HepG2 (cell line): ENCODE data around the gene OST4. TPM values are rescaled to one million over a fixed set of nuclear protein-coding genes. Genes with fewer than 3 reads are reported as not detected.

Experiments
- ATAC-seq: fragments of 200-7000 bp; cut with Tn5 transposase; 3 replicates; pipeline ENCODE4 v1.9.1; 2020; ENCODE audit warnings: mild to moderate bottlenecking, moderate library complexity
- BruUV-seq: library from RNA; stranded (reverse); fragments of 400-500 nt; replicated peaks from 2 replicates; lab custom pipeline; 2021; lab: Mats Ljungman, UMichigan
- CTCF ChIA-PET: fragments of 300-600 bp; formaldehyde crosslinking; extraction: SDS; loops from one replicate; lab custom pipeline; 2021; ENCODE audit warnings: low total read pairs, inconsistent platforms, low intra/inter-chr PET ratio; lab: Yijun Ruan, JAX
- POLR2A ChIA-PET: fragments of 350-600 bp; sonication (Branson Sonifier 250); formaldehyde crosslinking; loops from one replicate; lab custom pipeline; 2020; ENCODE audit warnings: antibody characterized with exemption, inconsistent platforms; lab: Yijun Ruan, JAX
- DNase-seq: peaks from one replicate; pipeline ENCODE4 v3.0.0-alpha.2; 2015; ENCODE audit warnings: low spot score
- FAIRE-seq: peaks from 3 replicates; lab custom pipeline; 2011; peaks lifted over from hg19 to GRCh38; lab: Jason Lieb, UNC
- H2AFZ ChIP-seq: one replicate; pipeline ENCODE4 v1.6.1; 2011; ENCODE audit warnings: low read length, inconsistent platforms
- H3K27ac ChIP-seq: fragments of 300-600 bp; 3 replicates; pipeline ENCODE4 v1.8.0; 2011; ENCODE audit warnings: mixed run types, mild to moderate bottlenecking, mixed read lengths, low read length, inconsistent platforms; ENCODE audit not compliant: insufficient read depth; ENCODE audit errors: extremely low read length
- H3K27me3 ChIP-seq, 2 experiments: fragments of 200-600 bp in 1 of 2; 2 replicates in 1 of 2; 3 replicates in 1 of 2; pipeline versions ENCODE4 v1.6.0 to v1.8.0; 2011; ENCODE audit warnings: low read length in 2 of 2, mild to moderate bottlenecking in 2 of 2, moderate library complexity in 2 of 2, inconsistent platforms in 1 of 2; ENCODE audit not compliant: insufficient read depth in 2 of 2, control insufficient read depth in 1 of 2
- H3K36me3 ChIP-seq, 2 experiments: fragments of 200-600 bp in 1 of 2; replicated peaks in 1 of 2; 2 replicates in 1 of 2; 3 replicates in 1 of 2; pipeline versions ENCODE4 v1.5.1 to v1.8.0; 2011; ENCODE audit warnings: low read length in 2 of 2, inconsistent platforms in 1 of 2; ENCODE audit not compliant: insufficient read depth in 2 of 2, control insufficient read depth in 1 of 2
- H3K4me1 ChIP-seq: 2 replicates; pipeline ENCODE4 v1.5.1; 2012; ENCODE audit warnings: low read length, inconsistent platforms; ENCODE audit not compliant: insufficient read depth
- H3K4me2 ChIP-seq: 2 replicates; pipeline ENCODE4 v1.6.0; 2011; ENCODE audit warnings: low read depth, low read length, inconsistent platforms
- H3K4me3 ChIP-seq, 3 experiments: fragments of 200-600 bp in 1 of 3; sonication (generic), shearing (Covaris generic) in 1 of 3; replicated peaks in 1 of 3; 2 replicates each; pipeline ENCODE4 v1.5.1; 2011 to 2016; ENCODE audit warnings: low read length in 3 of 3, inconsistent platforms in 2 of 3, low read depth in 2 of 3, mild to moderate bottlenecking in 2 of 3, control low read depth in 1 of 3, mixed read lengths in 1 of 3; ENCODE audit not compliant: insufficient read depth in 1 of 3
- H3K79me2 ChIP-seq: one replicate; pipeline ENCODE4 v1.6.1; 2011; ENCODE audit warnings: low read length, inconsistent platforms; ENCODE audit not compliant: insufficient read depth
- H3K9ac ChIP-seq: 2 replicates; pipeline ENCODE4 v1.6.0; 2011; ENCODE audit warnings: mild to moderate bottlenecking, low read depth, low read length, inconsistent platforms; ENCODE audit not compliant: insufficient read depth
- H3K9me3 ChIP-seq: 2 replicates; pipeline ENCODE4 v1.5.1; 2012; ENCODE audit warnings: mild to moderate bottlenecking, low read length
- H4K20me1 ChIP-seq: 2 replicates; pipeline ENCODE4 v1.6.0; 2011; ENCODE audit warnings: inconsistent platforms, mild to moderate bottlenecking, low read length, moderate library complexity; ENCODE audit not compliant: insufficient read depth
- NBN ChIP-seq: fragments of 450-650 bp; conservative IDR thresholded peaks from 2 replicates; pipeline ENCODE4 v1.6.1; 2017
- PRMT3 ChIP-seq: sonication (generic); formaldehyde crosslinking; IDR thresholded peaks from 2 replicates; pipeline ENCODE4 v1.8.1; 2022; ENCODE audit warnings: low read depth, mild to moderate bottlenecking, moderate library complexity, missing genetic modification reagents, borderline replicate concordance
- RARA ChIP-seq: IDR thresholded peaks from 2 replicates; pipeline ENCODE4 v1.6.1; 2016; ENCODE audit warnings: missing genetic modification reagents, missing compliant biosample characterization
- RBFOX2 ChIP-seq: fragments of 200-400 bp; formaldehyde crosslinking; IDR thresholded peaks from 2 replicates; pipeline ENCODE4 v1.6.1; 2017; ENCODE audit warnings: low read depth, mild to moderate bottlenecking, low read length
- ZFP36 ChIP-seq: fragments of 150-350 bp; IDR thresholded peaks from 2 replicates; pipeline ENCODE4 v1.6.1; 2018; ENCODE audit warnings: borderline replicate concordance, low read length, low read depth; ENCODE audit not compliant: partially characterized antibody
- ZFP36L2 ChIP-seq: sonication (generic); formaldehyde crosslinking; IDR thresholded peaks from 2 replicates; pipeline ENCODE4 v1.4.0; 2020; ENCODE audit warnings: missing genetic modification reagents
- ZFP41 ChIP-seq: sonication (generic); formaldehyde crosslinking; IDR thresholded peaks from 2 replicates; pipeline ENCODE4 v1.4.0; 2020; ENCODE audit warnings: mild to moderate bottlenecking, missing genetic modification reagents, borderline replicate concordance
- ZNF33A ChIP-seq: sonication (generic); formaldehyde crosslinking; IDR thresholded peaks from 2 replicates; pipeline ENCODE4 v1.5.1; 2020; ENCODE audit warnings: missing genetic modification reagents, mild to moderate bottlenecking, moderate library complexity, borderline replicate concordance
- ZNF543 ChIP-seq: sonication (generic); formaldehyde crosslinking; IDR thresholded peaks from 2 replicates; pipeline ENCODE4 v1.4.0; 2020; ENCODE audit warnings: mild to moderate bottlenecking, missing genetic modification reagents
- ZNF569 ChIP-seq: sonication (generic); formaldehyde crosslinking; IDR thresholded peaks from 2 replicates; pipeline ENCODE4 v1.5.0; 2020; ENCODE audit warnings: mild to moderate bottlenecking, missing genetic modification reagents, moderate library complexity, borderline replicate concordance
- ZNF674 ChIP-seq: sonication (generic); formaldehyde crosslinking; IDR thresholded peaks from 2 replicates; pipeline ENCODE4 v1.5.0; 2020; ENCODE audit warnings: low read depth, mild to moderate bottlenecking, missing genetic modification reagents
- ZNF792 ChIP-seq: IDR thresholded peaks from 2 replicates; pipeline ENCODE4 v1.6.1; 2016
- ZNF891 ChIP-seq: sonication (generic); formaldehyde crosslinking; IDR thresholded peaks from 2 replicates; pipeline ENCODE4 v1.5.0; 2020; ENCODE audit warnings: mild to moderate bottlenecking, missing genetic modification reagents
- WGBS: methylation state at CpG from one replicate; pipeline ENCODE4 v1.1.6; 2017; ENCODE audit warnings: low lambda C conversion rate; 5-methylcytosine and 5-hydroxymethylcytosine counted together
- in situ Hi-C: cut with HindIII; loops from 2 replicates; pipeline ENCODE4 v1.10.0; 2017; ENCODE audit warnings: low pct_unique_long_range_greater_than_20kb; ENCODE audit not compliant: extremely low pct_ligation_motif_present
- intact Hi-C: fragments of 100-400 bp; cut with micrococcal nuclease; formaldehyde crosslinking; loops from one replicate; pipeline ENCODE4 v1.10.0; 2022; ENCODE audit not compliant: unreplicated experiment
- polyA plus RNA-seq, 8 experiments: library from polyadenylated mRNA; depleted of rRNA in 3 of 8; stranded (reverse) in 7 of 8; unstranded in 1 of 8; fragments of >200 nt; fragmentation: Illumina TruSeq in 4 of 8; extraction: Trizol in 4 of 8; gene quantifications; 2 replicates each; pipeline versions ENCODE4 v1.2.1 to v1.2.3, GENCODE V29; 2011 to 2016; ENCODE audit warnings: low read depth in 4 of 8, missing spikeins in 1 of 8, mixed read lengths in 1 of 8; ENCODE audit not compliant: insufficient read depth in 1 of 8
- total RNA-seq, 5 experiments: library from RNA; depleted of rRNA; stranded (reverse); fragments of >200 nt; fragmentation: Illumina TruSeq; extraction: Trizol; gene quantifications; 2 replicates each; pipeline ENCODE4 v1.2.3, GENCODE V29; 2016; ENCODE audit warnings: low read depth in 1 of 5
- TF ChIP-seq, protein P1 (sequence below): sonication (generic); formaldehyde crosslinking; IDR thresholded peaks from 2 replicates; pipeline ENCODE4 v1.4.0; 2020; ENCODE audit warnings: missing genetic modification reagents
- TF ChIP-seq, protein P2 (sequence below): sonication (generic); formaldehyde crosslinking; IDR thresholded peaks from 2 replicates; pipeline ENCODE4 v1.4.0; 2020; ENCODE audit warnings: mild to moderate bottlenecking, missing genetic modification reagents

The OST4 gene
- total and polyA plus RNA-seq, 2 of the 13 experiments (the other 11 are each of a cell fraction or from before 2014, with no cell fraction given), result 498 to 584 TPM

DNA sequence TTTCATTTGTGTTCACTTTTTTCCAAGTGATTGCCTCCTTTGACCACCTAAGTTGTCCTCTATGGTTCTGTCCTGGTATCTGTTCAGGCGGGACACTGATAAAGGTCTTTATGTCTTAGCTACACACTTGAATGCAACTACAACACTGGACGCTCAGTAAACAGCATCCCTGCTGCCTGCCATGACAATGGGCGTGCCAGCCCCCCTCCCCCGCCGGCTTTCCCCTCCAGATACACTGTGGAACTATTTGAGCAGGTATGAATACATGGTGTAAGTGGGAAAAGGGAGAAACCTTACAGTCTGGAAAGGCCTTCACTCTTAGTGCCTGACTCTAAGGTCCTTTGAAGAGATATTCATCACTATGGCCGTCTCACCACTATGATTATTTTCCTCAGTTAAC lies 14.3 kb downstream of the OST4 start:
- H3K27ac ChIP-seq, result no peak overlapping the region
- POLR2A ChIA-PET, result interaction anchor here (4.3 kb wide), 1 partner anchor 10 kb away, joined by 19 read pairs; no protein-coding TSS in a partner anchor
- no TSS peak for BruUV-seq
- H3K9ac ChIP-seq, result no peak overlapping the region
- DNase-seq, result no peak
- peaks cover 13% of the 10 kb centered on the region for H3K4me1 ChIP-seq
- ATAC-seq, result no peak
- H3K79me2 ChIP-seq, result peaks cover 4% of the 10 kb centered on the region
- no peak overlapping the region for H3K4me3 ChIP-seq
- no peak overlapping the region for H2AFZ ChIP-seq
- H3K9me3 ChIP-seq, result no peaks in the 10 kb centered on the region
- 98% methylated on average over 6 of the region's 6 CpGs for WGBS
- intact Hi-C loops, result no loop called here
- H3K4me2 ChIP-seq, result no peak overlapping the region
- TF ChIP-seq RBFOX2 (0 out of 2 replicates have a peak, but pooled peaks have one; percentile 17), ZNF569 (CRISPR knock-in tag) (no peak)
- FAIRE-seq, result no peak
- H3K36me3 ChIP-seq, result peaks cover 17 to 63% of the 10 kb centered on the region in 2 experiments
- CTCF ChIA-PET, result no interaction called here
- no peaks in the 10 kb centered on the region for H4K20me1 ChIP-seq
- H3K27me3 ChIP-seq, result no peaks in the 10 kb centered on the region; a peak in 1 of 5 replicates
- in situ Hi-C loops, result no loop called here

DNA sequence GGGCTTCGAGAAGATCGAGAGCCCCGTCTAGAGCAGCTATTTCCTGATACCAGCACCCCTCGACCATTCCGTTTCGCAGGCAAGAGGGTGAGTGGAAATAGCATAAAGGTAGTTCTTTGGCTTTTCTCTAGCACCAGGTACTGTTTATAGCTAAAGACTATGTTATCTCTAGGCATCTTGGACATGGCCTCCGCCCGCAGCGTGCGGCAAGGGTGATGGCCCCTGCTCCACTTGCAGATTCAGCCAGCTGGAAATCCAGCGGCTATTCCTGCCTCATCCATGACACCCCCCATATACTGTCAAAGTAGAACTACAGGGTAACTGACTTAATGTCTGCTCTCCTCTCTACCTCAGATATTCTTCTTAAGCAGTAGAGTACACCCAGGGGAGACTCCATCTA lies 16.7 kb downstream of the OST4 start:
- POLR2A ChIA-PET, result interaction anchor here (1.4 to 6.4 kb wide), 3 partner anchors 17 to 29 kb away, joined by 3 to 88 read pairs (median 58); partner anchors contain the start of genes EMILIN1 and OST4
- Histone ChIP-seq H3K9me3 (no peaks in the 10 kb centered on the region), H4K20me1 (peaks cover 3% of the 10 kb centered on the region; the same call in 1 of the 2 replicates), H3K36me3 (peaks cover 15 to 63% of the 10 kb centered on the region in 2 experiments), H2AFZ (no peak overlapping the region), H3K79me2 (peaks cover 8% of the 10 kb centered on the region), H3K27me3 (no peaks in the 10 kb centered on the region; a peak in 1 of 5 replicates), H3K9ac (no peak overlapping the region), H3K4me1 (peaks cover 14% of the 10 kb centered on the region), H3K27ac (no peak overlapping the region), H3K4me3 (no peak overlapping the region), H3K4me2 (no peak overlapping the region)
- FAIRE-seq (no peak), ATAC-seq (no peak), DNase-seq (no peak)
- intact Hi-C loops (no loop called here), in situ Hi-C loops (no loop called here)
- WGBS, result 96% methylated on average over 11 of the region's 11 CpGs
- CTCF ChIA-PET, result no interaction called here
- BruUV-seq, result no TSS peak
- TF ChIP-seq, protein P1, sequence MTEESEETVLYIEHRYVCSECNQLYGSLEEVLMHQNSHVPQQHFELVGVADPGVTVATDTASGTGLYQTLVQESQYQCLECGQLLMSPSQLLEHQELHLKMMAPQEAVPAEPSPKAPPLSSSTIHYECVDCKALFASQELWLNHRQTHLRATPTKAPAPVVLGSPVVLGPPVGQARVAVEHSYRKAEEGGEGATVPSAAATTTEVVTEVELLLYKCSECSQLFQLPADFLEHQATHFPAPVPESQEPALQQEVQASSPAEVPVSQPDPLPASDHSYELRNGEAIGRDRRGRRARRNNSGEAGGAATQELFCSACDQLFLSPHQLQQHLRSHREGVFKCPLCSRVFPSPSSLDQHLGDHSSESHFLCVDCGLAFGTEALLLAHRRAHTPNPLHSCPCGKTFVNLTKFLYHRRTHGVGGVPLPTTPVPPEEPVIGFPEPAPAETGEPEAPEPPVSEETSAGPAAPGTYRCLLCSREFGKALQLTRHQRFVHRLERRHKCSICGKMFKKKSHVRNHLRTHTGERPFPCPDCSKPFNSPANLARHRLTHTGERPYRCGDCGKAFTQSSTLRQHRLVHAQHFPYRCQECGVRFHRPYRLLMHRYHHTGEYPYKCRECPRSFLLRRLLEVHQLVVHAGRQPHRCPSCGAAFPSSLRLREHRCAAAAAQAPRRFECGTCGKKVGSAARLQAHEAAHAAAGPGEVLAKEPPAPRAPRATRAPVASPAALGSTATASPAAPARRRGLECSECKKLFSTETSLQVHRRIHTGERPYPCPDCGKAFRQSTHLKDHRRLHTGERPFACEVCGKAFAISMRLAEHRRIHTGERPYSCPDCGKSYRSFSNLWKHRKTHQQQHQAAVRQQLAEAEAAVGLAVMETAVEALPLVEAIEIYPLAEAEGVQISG (CRISPR knock-in tag), result no peak
- TF ChIP-seq ZFP41 (CRISPR knock-in tag) (no peak), PRMT3 (no peak), ZNF674 (CRISPR knock-in tag) (no peak), ZNF33A (CRISPR knock-in tag) (no peak), ZNF792 (CRISPR knock-in tag) (no peak), ZNF891 (CRISPR knock-in tag) (no peak), ZNF543 (CRISPR knock-in tag) (no peak), ZFP36L2 (no peak), NBN (no peak), RARA (no peak), ZFP36 (no peak)
- TF ChIP-seq, protein P2, sequence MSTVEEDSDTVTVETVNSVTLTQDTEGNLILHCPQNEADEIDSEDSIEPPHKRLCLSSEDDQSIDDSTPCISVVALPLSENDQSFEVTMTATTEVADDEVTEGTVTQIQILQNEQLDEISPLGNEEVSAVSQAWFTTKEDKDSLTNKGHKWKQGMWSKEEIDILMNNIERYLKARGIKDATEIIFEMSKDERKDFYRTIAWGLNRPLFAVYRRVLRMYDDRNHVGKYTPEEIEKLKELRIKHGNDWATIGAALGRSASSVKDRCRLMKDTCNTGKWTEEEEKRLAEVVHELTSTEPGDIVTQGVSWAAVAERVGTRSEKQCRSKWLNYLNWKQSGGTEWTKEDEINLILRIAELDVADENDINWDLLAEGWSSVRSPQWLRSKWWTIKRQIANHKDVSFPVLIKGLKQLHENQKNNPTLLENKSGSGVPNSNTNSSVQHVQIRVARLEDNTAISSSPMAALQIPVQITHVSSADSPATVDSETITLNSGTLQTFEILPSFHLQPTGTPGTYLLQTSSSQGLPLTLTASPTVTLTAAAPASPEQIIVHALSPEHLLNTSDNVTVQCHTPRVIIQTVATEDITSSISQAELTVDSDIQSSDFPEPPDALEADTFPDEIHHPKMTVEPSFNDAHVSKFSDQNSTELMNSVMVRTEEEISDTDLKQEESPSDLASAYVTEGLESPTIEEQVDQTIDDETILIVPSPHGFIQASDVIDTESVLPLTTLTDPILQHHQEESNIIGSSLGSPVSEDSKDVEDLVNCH (CRISPR knock-in tag), result no peak
